MM.1S (cell line): ENCODE measurements around the gene UBAC1.

ENCODE experiments used
- DNase-seq: peaks from one replicate; pipeline ENCODE4 v3.0.0-alpha.2; 2015
- H2AFZ ChIP-seq: fragments of 300-600 bp; sonication (generic); 2 replicates; pipeline ENCODE4 v1.6.0; 2016; ENCODE audit warnings: antibody characterized with exemption, low read length
- H3F3A ChIP-seq: fragments of 300-600 bp; sonication (generic); 2 replicates; pipeline ENCODE4 v1.6.1; 2016; ENCODE audit warnings: mild to moderate bottlenecking, antibody characterized with exemption, low read length, moderate library complexity, mixed read lengths; ENCODE audit not compliant: insufficient read depth
- H3K27ac ChIP-seq: fragments of 300-600 bp; sonication (generic); 2 replicates; pipeline ENCODE4 v1.5.1; 2016; ENCODE audit warnings: mild to moderate bottlenecking, low read length
- H3K27me3 ChIP-seq: fragments of 300-600 bp; sonication (generic); replicated peaks from 2 replicates; pipeline ENCODE4 v1.6.0; 2016; ENCODE audit warnings: low read length; ENCODE audit not compliant: insufficient read depth
- H3K36me3 ChIP-seq: fragments of 300-600 bp; sonication (generic); replicated peaks from 2 replicates; pipeline ENCODE4 v1.6.1; 2016; ENCODE audit warnings: mild to moderate bottlenecking, low read length, mixed read lengths; ENCODE audit not compliant: insufficient read depth
- H3K4me1 ChIP-seq: fragments of 300-600 bp; sonication (generic); 2 replicates; pipeline ENCODE4 v1.6.1; 2016; ENCODE audit warnings: low read length, mixed read lengths
- H3K4me2 ChIP-seq: fragments of 300-600 bp; sonication (generic); 2 replicates; pipeline ENCODE4 v1.6.0; 2016; ENCODE audit warnings: low read depth, low read length
- H3K4me3 ChIP-seq: fragments of 300-600 bp; sonication (generic); 2 replicates; pipeline ENCODE4 v1.5.1; 2016; ENCODE audit warnings: low read length, mixed read lengths
- H3K79me2 ChIP-seq: fragments of 300-600 bp; sonication (generic); 2 replicates; pipeline ENCODE4 v1.6.1; 2016; ENCODE audit warnings: mixed run types, low read length, mixed read lengths
- H3K9ac ChIP-seq: fragments of 300-600 bp; sonication (generic); 2 replicates; pipeline ENCODE4 v1.6.1; 2016; ENCODE audit warnings: low read length, mixed read lengths
- H3K9me2 ChIP-seq: fragments of 300-600 bp; sonication (generic); replicated peaks from 2 replicates; pipeline ENCODE4 v1.6.1; 2016; ENCODE audit warnings: mild to moderate bottlenecking, low read length, mixed read lengths; ENCODE audit not compliant: insufficient read depth
- H3K9me3 ChIP-seq: fragments of 300-600 bp; sonication (generic); replicated peaks from 2 replicates; pipeline ENCODE4 v1.6.1; 2016; ENCODE audit warnings: mild to moderate bottlenecking, low read length, mixed read lengths; ENCODE audit not compliant: insufficient read depth
- H4K20me1 ChIP-seq: fragments of 300-600 bp; sonication (generic); 2 replicates; pipeline ENCODE4 v1.6.1; 2016; ENCODE audit warnings: mild to moderate bottlenecking, low read length, moderate library complexity, mixed read lengths; ENCODE audit not compliant: insufficient read depth
- CTCF ChIP-seq: fragments of 300-600 bp; sonication (generic); IDR thresholded peaks from 2 replicates; pipeline ENCODE4 v1.5.1; 2016; ENCODE audit warnings: antibody characterized with exemption, low read length, mixed read lengths
- EZH2 ChIP-seq: fragments of 300-600 bp; sonication (generic); optimal IDR thresholded peaks from 2 replicates; pipeline ENCODE3; 2017; ENCODE audit warnings: low read depth, mild to moderate bottlenecking, antibody characterized with exemption, low read length, mixed read lengths
- EZH2phosphoT487 ChIP-seq: fragments of 300-600 bp; sonication (generic); IDR thresholded peaks from 2 replicates; pipeline ENCODE4 v1.6.1; 2018; ENCODE audit warnings: antibody characterized with exemption, low read length

Gene UBAC1

GRCh38 chr9:135989157-135989556, 28.0 kb upstream of the UBAC1 start:
- Histone ChIP-seq H4K20me1 (no peaks in the 10 kb centered on the region), H3K36me3 (no peaks in the 10 kb centered on the region), H3K4me2 (no peak overlapping the region), H3K4me1 (peaks cover 3% of the 10 kb centered on the region; the same call in 1 of the 2 replicates), H3K9ac (no peak overlapping the region), H3K9me2 (no peaks in the 10 kb centered on the region), H3K9me3 (no peaks in the 10 kb centered on the region), H3K27ac (no peak overlapping the region), H2AFZ (no peak overlapping the region), H3K27me3 (peaks cover 84% of the 10 kb centered on the region), H3K79me2 (no peaks in the 10 kb centered on the region), H3F3A (no peaks in the 10 kb centered on the region), H3K4me3 (no peak overlapping the region)
- no peak for TF ChIP-seq EZH2phosphoT487
- no peak for TF ChIP-seq EZH2
- no peak for TF ChIP-seq CTCF
- DNase-seq = no peak

- no peak overlapping the region for H3K4me3 ChIP-seq
- no peak overlapping the region for H2AFZ ChIP-seq
- no peaks in the 10 kb centered on the region for H4K20me1 ChIP-seq
- peaks cover 3% of the 10 kb centered on the region; the same call in 1 of the 2 replicates for H3K4me1 ChIP-seq
- H3K27ac ChIP-seq = no peak overlapping the region
- H3K9me2 ChIP-seq = no peaks in the 10 kb centered on the region
- no peak overlapping the region for H3K9ac ChIP-seq
- no peaks in the 10 kb centered on the region for H3K79me2 ChIP-seq
- H3K4me2 ChIP-seq = no peak overlapping the region
- H3K27me3 ChIP-seq = peaks cover 84% of the 10 kb centered on the region
- H3K36me3 ChIP-seq = no peaks in the 10 kb centered on the region
- no peaks in the 10 kb centered on the region for H3F3A ChIP-seq
- no peaks in the 10 kb centered on the region for H3K9me3 ChIP-seq
- no peak for DNase-seq
- TF ChIP-seq EZH2phosphoT487 (no peak), EZH2 (no peak)
These were observed 27.3 kb upstream of the UBAC1 start for GRCh38 chr9:135988493-135988892.

GRCh38 chr9:135987838-135988404, 26.7 kb upstream of the UBAC1 start:
- H3K4me2 ChIP-seq = no peak overlapping the region
- H3K4me3 ChIP-seq = no peak overlapping the region
- H4K20me1 ChIP-seq = no peaks in the 10 kb centered on the region
- no peaks in the 10 kb centered on the region for H3K79me2 ChIP-seq
- H3K9ac ChIP-seq = no peak overlapping the region
- TF ChIP-seq EZH2 = no peak
- no peak for TF ChIP-seq CTCF
- TF ChIP-seq EZH2phosphoT487 = no peak
- no peaks in the 10 kb centered on the region for H3K9me3 ChIP-seq
- no peak for DNase-seq
- H3K27me3 ChIP-seq = peaks cover 84% of the 10 kb centered on the region
- no peaks in the 10 kb centered on the region for H3K9me2 ChIP-seq
- no peak overlapping the region for H2AFZ ChIP-seq
- H3F3A ChIP-seq = no peaks in the 10 kb centered on the region
- no peak overlapping the region for H3K27ac ChIP-seq
- H3K36me3 ChIP-seq = no peaks in the 10 kb centered on the region
- H3K4me1 ChIP-seq = peaks cover 3% of the 10 kb centered on the region; the same call in 1 of the 2 replicates

- no peaks in the 10 kb centered on the region for H3K9me3 ChIP-seq
- peaks cover 82% of the 10 kb centered on the region for H3K27me3 ChIP-seq
- TF ChIP-seq EZH2phosphoT487 = no peak
- TF ChIP-seq CTCF = no peak
- no peak for TF ChIP-seq EZH2
- no peaks in the 10 kb centered on the region for H3F3A ChIP-seq
- no peaks in the 10 kb centered on the region for H3K36me3 ChIP-seq
- H3K79me2 ChIP-seq = no peaks in the 10 kb centered on the region
- H3K4me2 ChIP-seq = no peak overlapping the region
- H3K9ac ChIP-seq = no peak overlapping the region
- no peak overlapping the region for H3K4me3 ChIP-seq
- no peak for DNase-seq
- H3K27ac ChIP-seq = no peak overlapping the region
- no peaks in the 10 kb centered on the region for H3K9me2 ChIP-seq
- no peaks in the 10 kb centered on the region for H4K20me1 ChIP-seq
- H2AFZ ChIP-seq = no peak overlapping the region
- H3K4me1 ChIP-seq = no peaks in the 10 kb centered on the region
These were observed 25.4 kb upstream of the UBAC1 start for GRCh38 chr9:135986605-135987004.
